Measurements from ENCODE around the gene ACSS2.

DNA sequence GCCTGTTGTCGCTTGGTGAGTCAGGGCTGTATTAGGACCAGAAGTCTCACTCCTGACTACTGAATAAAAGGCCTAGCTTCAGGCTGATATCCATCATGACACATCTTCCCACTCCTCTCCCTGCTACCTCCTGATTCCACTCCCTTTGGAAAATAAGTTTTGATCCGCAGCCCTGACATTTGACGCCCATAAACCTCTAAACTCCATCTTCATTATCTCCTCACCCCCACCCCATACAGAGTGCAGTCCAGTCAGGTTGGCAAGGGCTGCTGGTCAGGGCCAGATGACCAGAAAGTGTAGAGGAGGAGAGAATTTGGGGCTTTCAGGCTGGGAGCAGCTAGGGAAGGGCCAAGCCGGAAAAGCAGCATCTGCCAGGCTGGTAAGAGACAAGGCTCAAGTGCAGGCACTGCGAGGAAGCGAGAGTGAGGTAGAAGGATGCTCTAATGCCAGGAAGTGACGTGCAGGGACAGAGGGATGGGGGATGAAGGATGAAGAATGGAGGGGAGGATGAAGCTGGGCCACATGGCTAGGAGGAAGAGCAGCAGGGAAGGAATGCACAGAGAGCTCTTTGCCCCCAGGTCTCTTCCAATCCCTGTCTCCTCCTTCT is 5.0 kb upstream of the ACSS2 start:
- TF ChIP-seq, protein P1, sequence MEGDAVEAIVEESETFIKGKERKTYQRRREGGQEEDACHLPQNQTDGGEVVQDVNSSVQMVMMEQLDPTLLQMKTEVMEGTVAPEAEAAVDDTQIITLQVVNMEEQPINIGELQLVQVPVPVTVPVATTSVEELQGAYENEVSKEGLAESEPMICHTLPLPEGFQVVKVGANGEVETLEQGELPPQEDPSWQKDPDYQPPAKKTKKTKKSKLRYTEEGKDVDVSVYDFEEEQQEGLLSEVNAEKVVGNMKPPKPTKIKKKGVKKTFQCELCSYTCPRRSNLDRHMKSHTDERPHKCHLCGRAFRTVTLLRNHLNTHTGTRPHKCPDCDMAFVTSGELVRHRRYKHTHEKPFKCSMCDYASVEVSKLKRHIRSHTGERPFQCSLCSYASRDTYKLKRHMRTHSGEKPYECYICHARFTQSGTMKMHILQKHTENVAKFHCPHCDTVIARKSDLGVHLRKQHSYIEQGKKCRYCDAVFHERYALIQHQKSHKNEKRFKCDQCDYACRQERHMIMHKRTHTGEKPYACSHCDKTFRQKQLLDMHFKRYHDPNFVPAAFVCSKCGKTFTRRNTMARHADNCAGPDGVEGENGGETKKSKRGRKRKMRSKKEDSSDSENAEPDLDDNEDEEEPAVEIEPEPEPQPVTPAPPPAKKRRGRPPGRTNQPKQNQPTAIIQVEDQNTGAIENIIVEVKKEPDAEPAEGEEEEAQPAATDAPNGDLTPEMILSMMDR (conservative IDR thresholded peaks at IDR 0.05; ENCODE audit: low read depth in 2 of 2) = no peak
- no peak for TF ChIP-seq EZH2 (IDR thresholded peaks at IDR 0.05; ENCODE audit: low read depth, unreplicated experiment)
- no peak for TF ChIP-seq EZH2phosphoT487 (IDR thresholded peaks at IDR 0.05; ENCODE audit: unreplicated experiment)
- no peak for TF ChIP-seq CREB1 (CRISPR knock-in tag; IDR thresholded peaks at IDR 0.05; ENCODE audit: low read depth)

Measured in GM23338 (cell line).